ENCODE measurements around the gene SLIT3. TPM values are rescaled to one million over a fixed set of nuclear protein-coding genes. Genes with fewer than 3 reads are reported as not detected.

The SLIT3 gene
- total RNA-seq, 1 donor from 2014 or later: 3.2 TPM

DNA sequence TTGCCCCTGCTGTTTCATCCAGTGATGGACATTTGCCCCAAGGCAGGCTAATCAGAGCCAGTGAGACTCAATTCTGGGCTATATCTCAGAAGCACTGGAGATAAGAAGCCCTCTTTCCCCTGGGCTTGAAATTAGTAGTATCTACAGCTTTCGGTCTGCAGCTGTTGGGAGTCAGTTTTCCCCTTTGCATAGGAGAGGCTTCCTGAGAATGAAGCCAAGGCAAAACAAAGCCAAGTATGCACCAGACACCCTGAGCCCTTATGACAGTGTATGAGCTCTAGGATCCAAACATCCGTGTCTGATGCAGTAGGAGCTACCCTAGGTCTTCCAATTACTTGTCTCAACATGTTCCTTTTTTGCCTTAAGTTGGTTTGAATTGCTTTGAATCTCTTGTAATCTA is 642.5 kb downstream of the SLIT3 start:
- no peak overlapping the region for H3K4me3 Mint-ChIP-seq (ENCODE audit: unreplicated experiment)
- H3K27me3 Mint-ChIP-seq (ENCODE audit: unreplicated experiment): no peaks in the 10 kb centered on the region
- no peaks in the 10 kb centered on the region for H3K36me3 Mint-ChIP-seq (ENCODE audit: low read depth, unreplicated experiment)
- H3K9me3 Mint-ChIP-seq (ENCODE audit: unreplicated experiment): no peaks in the 10 kb centered on the region
- H3K27ac Mint-ChIP-seq (ENCODE audit: unreplicated experiment): no peak overlapping the region
- peaks cover 12% of the 10 kb centered on the region for H3K4me1 Mint-ChIP-seq (ENCODE audit: unreplicated experiment)
- DNase-seq (ENCODE audit: low spot score): no peak
- TF ChIP-seq, protein P1, sequence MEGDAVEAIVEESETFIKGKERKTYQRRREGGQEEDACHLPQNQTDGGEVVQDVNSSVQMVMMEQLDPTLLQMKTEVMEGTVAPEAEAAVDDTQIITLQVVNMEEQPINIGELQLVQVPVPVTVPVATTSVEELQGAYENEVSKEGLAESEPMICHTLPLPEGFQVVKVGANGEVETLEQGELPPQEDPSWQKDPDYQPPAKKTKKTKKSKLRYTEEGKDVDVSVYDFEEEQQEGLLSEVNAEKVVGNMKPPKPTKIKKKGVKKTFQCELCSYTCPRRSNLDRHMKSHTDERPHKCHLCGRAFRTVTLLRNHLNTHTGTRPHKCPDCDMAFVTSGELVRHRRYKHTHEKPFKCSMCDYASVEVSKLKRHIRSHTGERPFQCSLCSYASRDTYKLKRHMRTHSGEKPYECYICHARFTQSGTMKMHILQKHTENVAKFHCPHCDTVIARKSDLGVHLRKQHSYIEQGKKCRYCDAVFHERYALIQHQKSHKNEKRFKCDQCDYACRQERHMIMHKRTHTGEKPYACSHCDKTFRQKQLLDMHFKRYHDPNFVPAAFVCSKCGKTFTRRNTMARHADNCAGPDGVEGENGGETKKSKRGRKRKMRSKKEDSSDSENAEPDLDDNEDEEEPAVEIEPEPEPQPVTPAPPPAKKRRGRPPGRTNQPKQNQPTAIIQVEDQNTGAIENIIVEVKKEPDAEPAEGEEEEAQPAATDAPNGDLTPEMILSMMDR (IDR thresholded peaks at IDR 0.05; ENCODE audit: unreplicated experiment): no peak

DNA sequence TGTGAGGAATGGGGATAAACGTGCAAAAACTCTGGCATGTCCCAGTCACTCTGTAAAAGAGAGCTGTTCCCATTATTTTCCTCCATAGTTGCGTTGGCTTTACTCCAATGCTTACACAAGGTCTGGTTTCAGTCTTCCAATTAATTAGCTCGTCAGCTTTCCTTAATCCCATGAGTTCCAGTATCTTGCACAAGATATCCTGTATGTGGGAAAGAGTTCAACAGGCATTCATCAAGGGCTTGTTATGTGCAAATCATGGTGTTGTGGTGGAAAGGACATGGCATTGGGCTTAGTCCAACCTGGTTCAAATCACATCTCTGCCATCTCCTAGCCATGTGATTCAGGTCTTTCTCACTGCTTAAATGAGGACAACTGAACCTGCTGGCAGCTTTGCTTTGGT is 644.3 kb downstream of the SLIT3 start:
- no peak overlapping the region for H3K27ac Mint-ChIP-seq (ENCODE audit: unreplicated experiment)
- H3K27me3 Mint-ChIP-seq (ENCODE audit: unreplicated experiment): no peaks in the 10 kb centered on the region
- H3K4me3 Mint-ChIP-seq (ENCODE audit: unreplicated experiment): no peak overlapping the region
- peaks cover 15% of the 10 kb centered on the region for H3K4me1 Mint-ChIP-seq (ENCODE audit: unreplicated experiment)
- DNase-seq (ENCODE audit: low spot score): no peak
- TF ChIP-seq, protein P1 (IDR thresholded peaks at IDR 0.05; ENCODE audit: unreplicated experiment): no peak
- no peaks in the 10 kb centered on the region for H3K36me3 Mint-ChIP-seq (ENCODE audit: low read depth, unreplicated experiment)
- H3K9me3 Mint-ChIP-seq (ENCODE audit: unreplicated experiment): no peaks in the 10 kb centered on the region

GRCh38 chr5:168655316-168655715 is 645.6 kb downstream of the SLIT3 start:
- Mint-ChIP-seq H3K9me3 (ENCODE audit: unreplicated experiment) (no peaks in the 10 kb centered on the region), H3K27me3 (ENCODE audit: unreplicated experiment) (no peaks in the 10 kb centered on the region), H3K4me3 (ENCODE audit: unreplicated experiment) (no peak overlapping the region), H3K4me1 (ENCODE audit: unreplicated experiment) (peaks cover 15% of the 10 kb centered on the region), H3K36me3 (ENCODE audit: low read depth, unreplicated experiment) (no peaks in the 10 kb centered on the region), H3K27ac (ENCODE audit: unreplicated experiment) (no peak overlapping the region)
- no peak for DNase-seq (ENCODE audit: low spot score)
- TF ChIP-seq, protein P1 (IDR thresholded peaks at IDR 0.05; ENCODE audit: unreplicated experiment): no peak

- Mint-ChIP-seq H3K9me3 (ENCODE audit: unreplicated experiment) (no peaks in the 10 kb centered on the region), H3K27me3 (ENCODE audit: unreplicated experiment) (no peaks in the 10 kb centered on the region), H3K4me3 (ENCODE audit: unreplicated experiment) (no peak overlapping the region), H3K36me3 (ENCODE audit: low read depth, unreplicated experiment) (no peaks in the 10 kb centered on the region), H3K27ac (ENCODE audit: unreplicated experiment) (no peak overlapping the region), H3K4me1 (ENCODE audit: unreplicated experiment) (peaks cover 15% of the 10 kb centered on the region)
- TF ChIP-seq, protein P1 (IDR thresholded peaks at IDR 0.05; ENCODE audit: unreplicated experiment): no peak
- no peak for DNase-seq (ENCODE audit: low spot score)
These were observed 646.7 kb downstream of the SLIT3 start for GRCh38 chr5:168654211-168654721.

- Mint-ChIP-seq H3K27ac (ENCODE audit: unreplicated experiment) (no peak overlapping the region), H3K27me3 (ENCODE audit: unreplicated experiment) (no peaks in the 10 kb centered on the region), H3K4me3 (ENCODE audit: unreplicated experiment) (no peak overlapping the region), H3K36me3 (ENCODE audit: low read depth, unreplicated experiment) (no peaks in the 10 kb centered on the region), H3K9me3 (ENCODE audit: unreplicated experiment) (no peaks in the 10 kb centered on the region), H3K4me1 (ENCODE audit: unreplicated experiment) (peaks cover 15% of the 10 kb centered on the region)
- no peak for DNase-seq (ENCODE audit: low spot score)
- TF ChIP-seq, protein P1 (IDR thresholded peaks at IDR 0.05; ENCODE audit: unreplicated experiment): no peak
These were observed 647.3 kb downstream of the SLIT3 start for GRCh38 chr5:168653626-168654025.
